ENCODE results near the gene DFFB.
A peak's percentile ranks its signal among the peaks of the same experiment; 100 is the strongest.
"Not testable (repeated sequence)": the region's sequence is repeated elsewhere in the genome, so short reads cannot be mapped to it uniquely, and the experiment has no call there.

DFFB gene

GRCh38 chr1:3856923-3857790 is at the start of gene DFFB, which contains the start of gene CEP104:
Gene DFFB, plus strand, starts transcription at chr1:3857476. Its CDS starts 128 bp downstream, at chr1:3857604.
Gene CEP104, minus strand, starts transcription at chr1:3857211. Its CDS starts 4,804 bp downstream, at chr1:3852407.
- DNase-seq = peak; percentile 91

DNA sequence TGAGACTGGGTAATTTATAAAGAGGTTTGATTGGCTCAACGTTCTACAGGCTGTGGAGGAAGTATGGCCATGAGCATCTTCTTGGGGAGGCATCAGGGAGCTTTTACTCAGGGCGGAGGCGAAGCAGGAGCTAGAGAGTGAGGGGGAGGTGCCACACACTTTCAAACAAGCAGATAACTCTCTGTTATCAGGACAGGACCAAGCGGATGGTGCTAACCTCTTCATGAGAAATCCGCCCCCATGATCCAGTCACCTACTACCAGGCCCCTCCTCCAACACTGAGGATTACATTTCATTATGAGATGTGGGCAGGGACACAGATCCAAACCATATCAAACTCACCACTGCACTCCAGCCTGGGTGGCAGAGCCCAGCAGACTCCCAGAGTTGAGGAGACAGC is 49.5 kb upstream of the DFFB start:
- DNase-seq = no peak

- no peak for DNase-seq
Observed at GRCh38 chr1:3809680-3810079, 47.6 kb upstream of the DFFB start.

DNA sequence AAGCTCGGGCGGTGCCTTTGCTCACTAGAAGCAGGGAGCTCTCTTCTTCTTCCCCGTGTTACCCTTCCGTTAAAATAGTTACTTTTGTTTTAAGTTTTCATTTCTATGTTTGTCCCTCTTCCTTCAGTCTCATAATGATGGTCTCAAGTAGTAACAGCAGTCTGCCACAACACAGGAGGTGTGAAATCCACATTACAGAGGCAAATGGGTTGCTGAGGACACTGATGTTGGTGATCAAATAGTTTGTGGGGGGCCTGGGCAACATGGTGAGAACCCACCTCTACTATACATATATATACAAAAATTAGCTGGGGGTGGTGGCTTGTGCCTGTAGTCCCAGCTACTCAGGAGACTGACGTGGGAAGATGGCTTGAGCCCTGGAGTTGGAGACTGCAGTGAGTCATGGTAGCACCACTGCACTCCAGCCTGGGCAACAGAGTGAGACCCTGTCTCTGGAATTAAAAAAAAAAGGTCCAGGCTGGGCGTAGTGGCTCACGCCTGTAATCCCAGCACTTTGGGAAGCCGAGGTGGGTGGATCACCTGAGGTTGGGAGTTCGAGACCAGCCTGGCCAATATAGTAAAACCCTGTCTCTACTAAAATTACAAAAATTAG is 47.0 kb upstream of the DFFB start:
- not testable (repeated sequence) for DNase-seq

GRCh38 chr1:3811595-3811911 is 45.7 kb upstream of the DFFB start:
- no peak for DNase-seq

DNA sequence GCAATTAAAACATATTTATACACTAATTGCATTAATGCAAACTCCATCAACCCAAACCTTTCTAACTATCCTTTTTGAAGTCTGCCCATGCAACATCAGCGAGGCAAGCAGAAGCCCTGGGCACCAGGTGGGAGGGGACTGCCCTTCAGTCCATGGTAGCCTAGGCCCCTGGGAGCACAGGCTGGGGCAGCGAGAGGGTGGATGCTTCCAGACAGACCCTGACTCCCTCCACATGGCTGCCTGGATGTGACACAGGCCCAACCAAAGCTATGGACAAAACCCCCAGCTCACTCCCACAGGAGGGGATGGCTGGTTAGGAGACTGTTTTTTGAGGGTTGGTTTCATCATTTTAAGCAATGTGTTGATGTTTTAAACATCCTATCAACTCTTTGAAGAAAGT is 43.2 kb upstream of the DFFB start:
- DNase-seq = no peak

DNA sequence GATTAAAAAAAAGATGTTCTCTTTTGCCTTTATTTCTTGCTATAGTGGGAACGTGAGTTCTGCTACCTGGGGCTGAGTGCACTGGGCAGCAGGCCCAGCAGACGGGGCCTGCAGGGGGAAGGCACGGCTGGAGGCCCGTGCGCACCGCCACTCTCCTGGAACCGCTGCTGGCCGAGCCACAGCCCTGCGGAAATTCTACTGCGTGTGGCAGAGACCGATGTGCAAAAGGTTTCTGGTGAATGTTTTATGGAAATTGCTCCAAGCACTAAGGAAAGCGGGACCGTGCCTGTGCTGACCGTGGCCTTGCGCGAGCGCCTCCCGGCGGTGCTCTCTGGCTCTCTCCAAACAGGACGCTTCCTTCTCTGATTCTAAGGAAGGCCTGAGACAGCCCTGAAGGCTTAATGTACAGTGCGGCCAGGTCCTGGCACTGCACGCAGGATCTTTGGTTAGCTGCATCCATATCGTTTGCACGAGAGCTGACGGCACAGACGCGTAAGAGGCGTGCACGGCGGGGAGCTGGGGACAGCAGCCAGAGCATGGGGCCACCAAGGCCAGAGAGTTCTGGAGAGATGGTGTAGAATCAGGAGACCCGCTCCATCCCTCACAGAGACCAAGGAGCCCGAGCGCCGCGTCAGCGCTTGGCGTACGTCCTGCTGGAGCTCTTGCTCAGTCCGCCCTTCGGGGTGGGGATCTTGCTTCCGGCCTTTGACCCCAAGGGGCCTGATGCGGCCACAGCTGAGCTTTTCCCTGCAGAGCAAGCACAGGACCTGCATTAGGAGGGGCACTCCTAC is 42.3 kb upstream of the DFFB start:
- no peak for DNase-seq

GRCh38 chr1:3816331-3817137 is 40.7 kb upstream of the DFFB start:
- DNase-seq = no peak

DNA sequence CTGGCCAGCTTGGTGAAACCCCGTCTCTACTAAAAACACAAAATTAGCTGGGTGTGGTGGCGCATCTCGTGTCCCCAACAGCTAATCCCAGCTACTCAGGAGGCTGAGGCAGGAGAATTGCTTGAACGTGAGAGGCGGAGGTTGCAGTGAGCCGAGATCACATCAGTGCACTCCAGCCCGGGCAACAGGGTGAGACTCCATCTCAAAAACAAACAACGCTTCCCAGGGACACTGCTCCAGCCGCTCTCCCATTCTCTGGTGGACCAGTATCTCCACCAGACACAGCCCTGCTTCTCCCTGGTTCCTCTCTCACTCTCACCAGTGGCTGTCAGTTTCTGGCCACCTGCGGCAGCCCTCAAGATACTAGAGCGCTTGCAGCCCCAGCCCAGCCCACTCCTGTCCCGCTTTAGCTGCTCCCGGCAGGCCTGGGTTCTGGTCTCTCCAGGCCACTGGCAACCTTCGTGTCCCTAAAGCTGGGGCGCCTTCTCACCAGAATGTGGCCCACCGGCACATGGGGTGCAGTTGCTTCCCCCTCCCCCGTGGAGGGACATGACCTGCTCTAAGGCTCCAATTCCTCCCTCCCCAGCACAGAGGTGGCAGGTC is 40.0 kb upstream of the DFFB start:
- no peak for DNase-seq

- no peak for DNase-seq
Observed at GRCh38 chr1:3817821-3818597, 39.3 kb upstream of the DFFB start.

GRCh38 chr1:3819771-3820200 is 37.5 kb upstream of the DFFB start:
- DNase-seq = no peak

GRCh38 chr1:3820316-3820715 is 37.0 kb upstream of the DFFB start:
- no peak for DNase-seq

GRCh38 chr1:3821004-3821403 is 36.3 kb upstream of the DFFB start:
- no peak for DNase-seq

DNA sequence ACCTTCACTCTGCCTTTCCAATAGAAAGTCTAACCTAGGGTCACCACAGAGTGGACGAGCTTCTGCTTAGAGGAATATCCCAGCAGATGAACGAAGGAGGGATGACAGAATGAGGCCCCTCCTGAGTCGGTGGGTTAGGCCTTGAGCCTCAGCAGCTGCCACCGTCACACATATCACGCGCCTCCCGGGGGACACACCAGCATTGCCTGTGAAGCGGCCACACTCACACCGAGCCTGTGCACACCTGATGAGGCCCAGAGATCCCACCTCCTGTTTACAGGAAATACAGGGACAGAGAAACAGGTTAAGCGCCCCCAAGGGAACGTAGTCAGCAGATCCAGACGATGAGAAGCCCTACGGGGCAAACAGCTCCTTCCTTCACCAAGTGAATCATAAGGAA is 35.8 kb upstream of the DFFB start:
- no peak for DNase-seq

- DNase-seq = no peak
Observed at GRCh38 chr1:3821908-3822307, 35.4 kb upstream of the DFFB start.

DNA sequence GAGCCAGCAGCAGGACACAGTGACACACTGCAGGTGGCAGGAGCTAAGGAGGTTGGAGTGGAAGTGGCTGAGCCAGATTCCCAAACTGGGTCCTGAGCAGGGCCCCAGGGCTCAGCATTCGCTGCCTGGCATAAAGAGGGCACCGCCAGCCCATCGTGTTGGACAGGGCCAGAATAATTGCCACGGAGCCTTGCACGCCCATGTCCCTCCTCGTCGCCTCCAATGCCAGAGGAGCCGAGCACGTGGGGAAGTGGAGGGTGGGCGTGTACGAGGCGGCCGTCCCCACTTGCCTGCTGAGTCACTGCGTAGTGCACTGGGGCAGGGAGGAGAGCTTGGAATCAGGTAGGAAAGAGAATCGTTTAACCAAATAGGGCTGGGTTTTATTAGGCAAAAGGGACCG is 34.9 kb upstream of the DFFB start:
- no peak for DNase-seq

- no peak for DNase-seq
Observed at GRCh38 chr1:3824650-3825049, 32.6 kb upstream of the DFFB start.

DNA sequence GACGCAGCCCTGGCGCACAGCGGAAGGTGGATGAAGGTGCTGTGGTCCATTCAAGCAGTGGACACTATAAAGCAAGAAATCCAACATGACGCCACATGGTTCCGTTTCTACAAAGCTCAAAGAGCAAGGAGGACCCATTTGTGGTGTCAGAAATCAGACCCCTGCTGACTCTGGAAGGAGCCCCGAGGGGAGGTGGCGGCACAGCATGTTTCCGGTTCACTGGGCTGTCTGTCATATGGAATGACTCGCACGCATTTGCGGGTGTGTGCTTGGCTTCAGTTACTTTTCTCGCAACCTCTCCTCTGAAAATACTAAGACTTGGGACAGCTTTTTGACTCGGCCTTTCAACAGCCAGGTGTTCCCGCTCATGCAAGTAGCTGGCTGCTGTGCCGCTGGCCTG is 31.9 kb upstream of the DFFB start:
- no peak for DNase-seq

GRCh38 chr1:3827813-3828307 is 29.4 kb upstream of the DFFB start:
- DNase-seq = no peak

GRCh38 chr1:3828391-3828790 is 28.9 kb upstream of the DFFB start:
- DNase-seq = no peak

- no peak for DNase-seq
Observed at GRCh38 chr1:3831689-3832088, 25.6 kb upstream of the DFFB start.
